Hepatocyte (in vitro differentiated cells): Measurements from ENCODE around the gene TOP2A.
"Not testable (repeated sequence)": the region's sequence is repeated elsewhere in the genome, so short reads cannot be mapped to it uniquely, and the experiment has no call there.

Experiments
- EZH2 ChIP-seq: fragments of 200-600 bp; sonication (generic); IDR thresholded peaks from 2 replicates; pipeline ENCODE4 v1.6.1; 2016; ENCODE audit warnings: antibody characterized with exemption, mild to moderate bottlenecking, borderline replicate concordance
- EZH2phosphoT487 ChIP-seq: fragments of 200-600 bp; sonication (generic); IDR thresholded peaks from one replicate; pipeline ENCODE4 v1.6.1; 2018; ENCODE audit warnings: antibody characterized with exemption, mild to moderate bottlenecking, low read depth, moderate library complexity; ENCODE audit not compliant: unreplicated experiment, severe bottlenecking
- TF ChIP-seq, protein P1 (sequence below): fragments of 200-600 bp; sonication (generic); IDR thresholded peaks from 2 replicates; pipeline ENCODE4 v1.5.1; 2016; ENCODE audit warnings: antibody characterized with exemption, mild to moderate bottlenecking; ENCODE audit not compliant: poor library complexity

DNA sequence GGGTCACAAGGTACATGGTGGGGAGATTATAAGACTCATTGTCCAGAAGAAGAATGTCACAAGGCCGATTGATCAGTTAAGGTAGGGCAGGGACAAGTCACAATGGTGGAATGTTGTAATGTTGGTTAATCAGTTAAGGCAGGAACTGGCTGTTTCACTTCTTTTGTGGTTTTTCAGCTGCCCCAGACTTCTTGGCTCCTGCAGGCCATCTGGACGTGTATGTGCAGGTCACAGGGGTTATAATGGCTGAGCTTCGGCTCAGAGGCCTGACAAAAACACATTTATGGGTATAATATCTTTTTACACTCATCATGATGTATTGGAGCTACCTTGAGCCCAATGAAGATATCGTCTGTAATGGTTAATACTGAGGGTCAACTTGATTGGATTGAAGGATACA lies 45.1 kb downstream of the TOP2A start:
- TF ChIP-seq, protein P1, sequence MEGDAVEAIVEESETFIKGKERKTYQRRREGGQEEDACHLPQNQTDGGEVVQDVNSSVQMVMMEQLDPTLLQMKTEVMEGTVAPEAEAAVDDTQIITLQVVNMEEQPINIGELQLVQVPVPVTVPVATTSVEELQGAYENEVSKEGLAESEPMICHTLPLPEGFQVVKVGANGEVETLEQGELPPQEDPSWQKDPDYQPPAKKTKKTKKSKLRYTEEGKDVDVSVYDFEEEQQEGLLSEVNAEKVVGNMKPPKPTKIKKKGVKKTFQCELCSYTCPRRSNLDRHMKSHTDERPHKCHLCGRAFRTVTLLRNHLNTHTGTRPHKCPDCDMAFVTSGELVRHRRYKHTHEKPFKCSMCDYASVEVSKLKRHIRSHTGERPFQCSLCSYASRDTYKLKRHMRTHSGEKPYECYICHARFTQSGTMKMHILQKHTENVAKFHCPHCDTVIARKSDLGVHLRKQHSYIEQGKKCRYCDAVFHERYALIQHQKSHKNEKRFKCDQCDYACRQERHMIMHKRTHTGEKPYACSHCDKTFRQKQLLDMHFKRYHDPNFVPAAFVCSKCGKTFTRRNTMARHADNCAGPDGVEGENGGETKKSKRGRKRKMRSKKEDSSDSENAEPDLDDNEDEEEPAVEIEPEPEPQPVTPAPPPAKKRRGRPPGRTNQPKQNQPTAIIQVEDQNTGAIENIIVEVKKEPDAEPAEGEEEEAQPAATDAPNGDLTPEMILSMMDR = not testable (repeated sequence)
- not testable (repeated sequence) for TF ChIP-seq EZH2, EZH2phosphoT487
